GM12875 (cell line): ENCODE results near the gene LGALS14.

Experiments used
- H3K4me3 ChIP-seq: one replicate; pipeline ENCODE4 v1.5.1; 2011; ENCODE audit warnings: low read depth, low read length, control low read depth
- TF ChIP-seq, protein P1 (sequence below): IDR thresholded peaks from 2 replicates; pipeline ENCODE4 v1.5.1; 2011; ENCODE audit warnings: low read depth, mild to moderate bottlenecking, control low read depth, inconsistent platforms, low read length, moderate library complexity, borderline replicate concordance; ENCODE audit not compliant: insufficient read depth

LGALS14 gene

DNA sequence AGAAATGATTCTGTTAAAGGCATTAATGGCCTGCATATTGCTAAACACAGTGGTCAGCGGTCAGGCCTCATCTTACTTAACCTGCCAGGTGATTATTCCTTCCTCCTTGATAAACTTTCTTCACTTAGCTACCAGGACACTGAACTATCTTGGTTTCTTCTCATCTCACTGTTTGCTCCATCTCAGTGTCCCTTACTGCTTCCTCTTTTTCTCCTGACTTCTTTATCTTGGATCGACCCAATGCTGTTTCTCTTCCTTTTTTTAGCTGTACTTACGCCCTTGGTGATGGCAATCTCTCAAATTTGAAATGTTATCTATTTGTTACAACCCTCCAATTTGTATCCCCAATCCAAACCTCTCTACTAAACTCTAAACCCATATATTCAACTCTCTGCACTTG lies 41.4 kb downstream of the LGALS14 start:
- TF ChIP-seq, protein P1, sequence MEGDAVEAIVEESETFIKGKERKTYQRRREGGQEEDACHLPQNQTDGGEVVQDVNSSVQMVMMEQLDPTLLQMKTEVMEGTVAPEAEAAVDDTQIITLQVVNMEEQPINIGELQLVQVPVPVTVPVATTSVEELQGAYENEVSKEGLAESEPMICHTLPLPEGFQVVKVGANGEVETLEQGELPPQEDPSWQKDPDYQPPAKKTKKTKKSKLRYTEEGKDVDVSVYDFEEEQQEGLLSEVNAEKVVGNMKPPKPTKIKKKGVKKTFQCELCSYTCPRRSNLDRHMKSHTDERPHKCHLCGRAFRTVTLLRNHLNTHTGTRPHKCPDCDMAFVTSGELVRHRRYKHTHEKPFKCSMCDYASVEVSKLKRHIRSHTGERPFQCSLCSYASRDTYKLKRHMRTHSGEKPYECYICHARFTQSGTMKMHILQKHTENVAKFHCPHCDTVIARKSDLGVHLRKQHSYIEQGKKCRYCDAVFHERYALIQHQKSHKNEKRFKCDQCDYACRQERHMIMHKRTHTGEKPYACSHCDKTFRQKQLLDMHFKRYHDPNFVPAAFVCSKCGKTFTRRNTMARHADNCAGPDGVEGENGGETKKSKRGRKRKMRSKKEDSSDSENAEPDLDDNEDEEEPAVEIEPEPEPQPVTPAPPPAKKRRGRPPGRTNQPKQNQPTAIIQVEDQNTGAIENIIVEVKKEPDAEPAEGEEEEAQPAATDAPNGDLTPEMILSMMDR, result no peak
- H3K4me3 ChIP-seq, result no peak overlapping the region

DNA sequence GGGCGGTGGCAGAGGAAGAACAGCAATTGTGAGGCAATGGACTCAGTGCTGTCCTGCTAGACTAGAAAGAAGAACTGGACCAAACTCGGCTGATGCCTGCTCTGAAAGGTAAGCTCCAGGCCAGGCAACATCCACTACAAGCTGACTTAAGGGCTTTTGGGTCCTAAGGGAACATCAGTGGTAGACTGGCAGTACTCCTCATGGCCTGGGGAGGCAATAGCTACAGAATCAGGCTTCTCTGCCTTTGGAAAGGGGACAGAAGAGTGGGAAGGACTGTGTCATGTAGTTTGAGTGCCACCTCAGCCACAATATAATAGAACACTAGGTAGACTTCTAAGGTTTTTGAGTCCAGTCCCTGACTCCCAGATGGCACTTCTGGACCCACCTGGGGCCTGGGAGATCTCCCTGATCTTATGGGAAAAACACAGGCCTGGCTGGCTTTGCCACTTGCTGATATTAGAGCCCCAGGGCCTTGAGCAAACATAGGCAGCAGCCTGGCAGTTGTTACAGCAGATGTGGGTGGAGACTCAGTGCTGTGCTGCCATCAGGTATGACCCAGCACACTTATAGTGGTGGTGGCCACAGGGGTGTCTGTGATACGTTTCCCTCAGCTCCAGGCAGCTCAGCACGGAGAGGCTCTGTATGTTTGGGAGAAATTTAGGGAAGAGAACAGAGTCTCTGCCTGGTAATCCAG lies 42.7 kb downstream of the LGALS14 start:
- H3K4me3 ChIP-seq, result no peak overlapping the region
- TF ChIP-seq, protein P1, result no peak

DNA sequence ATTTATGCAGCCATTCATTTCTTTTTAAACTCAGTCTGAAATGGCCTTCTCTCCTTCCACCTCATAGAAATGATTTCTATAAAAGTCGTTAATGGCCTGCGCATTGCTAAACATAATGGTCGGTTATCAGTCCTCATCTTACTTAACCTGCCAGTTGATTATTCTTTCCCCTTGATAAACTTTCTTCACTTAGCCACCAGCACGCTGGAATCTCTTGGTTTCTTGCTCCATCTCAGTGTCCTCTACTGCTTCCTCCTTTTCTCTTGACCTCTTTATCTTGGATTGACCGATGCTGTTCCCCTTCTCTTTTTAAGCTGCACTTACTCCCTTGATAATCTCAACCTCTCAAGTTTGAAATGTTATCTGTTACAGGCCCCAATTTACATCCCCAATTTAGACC lies 45.7 kb downstream of the LGALS14 start:
- TF ChIP-seq, protein P1, result no peak
- H3K4me3 ChIP-seq, result no peak overlapping the region

DNA sequence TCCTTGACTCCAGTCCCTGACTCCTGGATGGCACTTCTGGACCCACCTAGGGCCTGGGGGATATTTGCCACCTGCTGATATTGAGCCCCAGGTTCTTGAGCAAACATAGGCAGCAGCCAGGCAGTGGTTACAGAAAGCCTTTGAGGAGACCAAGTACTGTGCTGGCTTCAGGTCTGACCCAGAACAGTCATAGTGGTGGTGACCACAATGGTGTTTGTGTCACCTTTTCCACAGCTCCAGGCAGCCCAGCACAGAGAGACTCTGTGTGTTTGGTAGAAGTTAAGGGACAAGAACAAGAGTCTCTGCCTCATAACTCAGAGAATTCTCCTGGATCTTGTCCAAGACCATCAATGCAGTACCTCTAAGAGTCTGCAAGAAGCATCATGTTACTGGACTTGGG lies 48.1 kb downstream of the LGALS14 start:
- H3K4me3 ChIP-seq, result no peak overlapping the region
- TF ChIP-seq, protein P1, result no peak

DNA sequence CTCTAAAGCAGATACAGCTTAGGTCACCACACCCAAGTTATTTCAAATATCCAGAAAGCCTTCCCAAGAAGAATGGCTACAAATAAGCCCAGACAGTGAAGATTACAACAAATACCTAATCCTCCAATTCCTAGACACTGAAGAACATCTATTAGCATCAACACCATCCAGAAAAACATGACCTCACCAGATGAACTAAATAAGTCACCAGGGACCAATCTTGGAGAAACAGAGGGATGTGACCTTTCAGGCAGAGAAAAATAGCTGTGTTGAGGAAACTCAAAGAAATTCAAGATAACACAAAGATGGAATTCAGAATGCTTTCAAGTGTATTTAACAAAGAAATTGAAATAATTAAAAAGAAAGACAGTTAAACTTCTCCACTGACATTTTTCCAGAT lies 48.5 kb downstream of the LGALS14 start:
- TF ChIP-seq, protein P1, result no peak
- no peak overlapping the region for H3K4me3 ChIP-seq

DNA sequence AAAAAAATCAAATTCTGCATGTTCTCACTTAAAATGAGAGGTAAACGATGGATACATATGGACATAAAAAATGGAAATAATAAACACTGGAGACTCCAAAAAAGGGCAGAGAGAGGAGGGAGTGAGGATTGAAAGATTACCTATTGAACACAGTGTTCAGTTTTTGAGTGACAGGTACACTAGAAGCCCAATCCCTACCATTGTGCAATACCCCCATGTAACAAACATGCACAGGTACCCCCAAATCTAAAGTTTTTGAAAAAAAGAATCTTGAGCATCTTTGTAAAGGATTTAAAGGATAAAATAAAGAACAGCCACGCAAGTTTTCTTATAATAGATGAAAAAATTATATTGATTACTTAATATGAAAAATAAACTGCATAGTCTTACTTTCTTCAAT lies 50.3 kb downstream of the LGALS14 start:
- TF ChIP-seq, protein P1, result no peak
- H3K4me3 ChIP-seq, result no peak overlapping the region

DNA sequence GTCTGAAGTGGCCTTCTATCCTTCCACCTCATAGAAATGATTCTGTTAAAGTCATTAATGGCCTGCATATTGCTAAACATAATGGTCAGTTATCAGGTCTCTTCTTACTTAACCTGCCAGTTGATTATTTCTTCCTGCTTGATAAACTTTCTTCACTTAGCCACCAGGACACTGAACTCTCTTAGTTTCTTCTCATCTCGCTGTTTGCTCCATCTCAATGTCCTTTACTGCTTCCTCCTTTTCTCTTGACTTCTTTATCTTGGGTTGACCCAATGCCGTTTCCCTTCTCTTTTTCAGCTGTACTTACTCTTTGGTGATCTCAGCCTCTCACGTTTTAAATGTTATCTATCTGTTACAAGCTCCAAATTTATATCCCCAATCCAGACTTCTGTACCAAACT lies 50.7 kb downstream of the LGALS14 start:
- no peak overlapping the region for H3K4me3 ChIP-seq
- TF ChIP-seq, protein P1, result no peak
